GM18867 (cell line): ENCODE data around the gene RPS6KA2.
A peak's percentile ranks its signal among the peaks of the same experiment; 100 is the strongest.
"Not testable (repeated sequence)": the region's sequence is repeated elsewhere in the genome, so short reads cannot be mapped to it uniquely, and the experiment has no call there.

Experiments used
- ATAC-seq: cut with Tn5 transposase; IDR thresholded peaks from one replicate; pipeline ENCODE4 v1.9.1; 2021; ENCODE audit warnings: mild to moderate bottlenecking, moderate library complexity; ENCODE audit not compliant: unreplicated experiment

RPS6KA2 gene

DNA sequence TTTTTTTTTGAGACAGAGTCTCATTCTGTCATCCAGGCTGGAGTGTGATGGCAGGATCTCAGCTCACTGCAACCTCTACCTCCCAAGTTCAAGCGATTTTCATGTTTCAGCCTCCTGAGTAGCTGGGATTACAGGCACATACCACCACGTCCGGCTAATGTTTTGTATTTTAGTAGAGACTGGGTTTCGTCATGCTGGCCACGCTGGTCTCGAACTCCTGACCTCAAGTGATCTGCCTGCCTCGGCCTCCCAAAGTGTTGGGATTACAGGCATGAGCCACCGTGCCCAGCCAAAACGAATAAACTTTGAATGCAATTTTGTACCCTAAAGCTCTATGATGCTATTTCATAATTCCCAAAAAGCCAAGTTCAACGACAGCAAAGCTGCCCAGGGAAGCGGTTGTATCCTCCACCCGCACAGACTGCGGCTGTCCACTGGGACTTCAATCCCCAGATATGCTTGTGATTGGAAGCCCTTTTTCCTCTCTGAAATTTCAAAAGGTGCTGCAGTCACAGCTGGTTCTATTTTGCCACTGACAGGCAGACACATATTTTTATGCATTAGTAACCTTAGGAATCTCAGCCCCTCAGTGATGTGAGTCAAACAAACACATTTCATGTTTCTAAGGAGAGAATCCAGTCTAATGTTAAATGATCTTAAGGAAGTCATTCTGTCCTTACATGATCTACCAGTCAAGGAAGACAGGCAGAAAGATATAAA is 31.8 kb downstream of the RPS6KA2 start:
- no peak for ATAC-seq

- no peak for ATAC-seq
Measured at GRCh38 chr6:166592821-166593220, 34.2 kb downstream of the RPS6KA2 start.

DNA sequence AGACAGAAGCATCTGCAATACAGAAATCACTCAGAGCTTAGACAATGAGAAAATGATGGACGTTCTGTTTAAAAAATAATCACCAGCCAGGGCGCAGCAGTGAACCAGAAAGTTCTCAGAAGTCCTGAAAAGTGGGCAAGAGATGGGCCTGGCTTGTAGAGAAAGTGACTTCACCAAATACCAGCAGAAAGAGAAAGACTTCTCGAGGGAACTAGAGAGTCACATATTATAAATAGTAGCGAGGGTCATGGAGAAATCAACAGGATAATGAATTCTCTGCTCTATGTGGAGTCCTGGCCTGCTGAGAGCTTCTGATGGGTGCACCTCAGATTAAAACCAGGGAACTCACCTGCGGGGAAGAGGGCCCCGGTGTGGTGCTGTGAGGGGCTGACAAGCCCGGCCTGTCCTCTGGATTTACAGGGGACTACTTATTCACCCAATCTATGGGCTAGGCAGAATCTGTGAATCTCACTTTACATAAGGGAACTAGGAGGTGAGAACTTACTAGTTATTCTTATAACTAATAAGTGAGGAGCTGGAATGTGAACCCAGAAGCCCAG is 35.0 kb downstream of the RPS6KA2 start:
- ATAC-seq, result no peak

DNA sequence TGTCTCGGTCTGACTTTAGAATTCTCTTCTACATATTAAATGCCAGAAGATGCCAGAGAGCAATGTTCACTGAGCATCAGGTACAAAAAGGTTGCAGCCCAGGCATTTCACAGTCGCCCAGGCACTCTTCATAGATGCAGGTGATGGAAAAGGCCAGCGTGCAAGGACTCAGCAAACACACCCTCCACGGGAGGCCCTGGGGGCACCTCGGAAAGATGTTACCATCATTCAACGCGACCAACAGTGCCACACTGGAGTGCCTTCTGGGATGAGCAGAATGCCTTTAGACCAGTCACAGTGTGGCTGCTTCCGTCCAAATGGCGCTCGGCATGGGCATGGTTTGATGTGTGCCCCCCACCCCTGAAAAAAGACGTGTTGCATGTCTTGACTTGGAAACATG is 36.0 kb downstream of the RPS6KA2 start:
- no peak for ATAC-seq

DNA sequence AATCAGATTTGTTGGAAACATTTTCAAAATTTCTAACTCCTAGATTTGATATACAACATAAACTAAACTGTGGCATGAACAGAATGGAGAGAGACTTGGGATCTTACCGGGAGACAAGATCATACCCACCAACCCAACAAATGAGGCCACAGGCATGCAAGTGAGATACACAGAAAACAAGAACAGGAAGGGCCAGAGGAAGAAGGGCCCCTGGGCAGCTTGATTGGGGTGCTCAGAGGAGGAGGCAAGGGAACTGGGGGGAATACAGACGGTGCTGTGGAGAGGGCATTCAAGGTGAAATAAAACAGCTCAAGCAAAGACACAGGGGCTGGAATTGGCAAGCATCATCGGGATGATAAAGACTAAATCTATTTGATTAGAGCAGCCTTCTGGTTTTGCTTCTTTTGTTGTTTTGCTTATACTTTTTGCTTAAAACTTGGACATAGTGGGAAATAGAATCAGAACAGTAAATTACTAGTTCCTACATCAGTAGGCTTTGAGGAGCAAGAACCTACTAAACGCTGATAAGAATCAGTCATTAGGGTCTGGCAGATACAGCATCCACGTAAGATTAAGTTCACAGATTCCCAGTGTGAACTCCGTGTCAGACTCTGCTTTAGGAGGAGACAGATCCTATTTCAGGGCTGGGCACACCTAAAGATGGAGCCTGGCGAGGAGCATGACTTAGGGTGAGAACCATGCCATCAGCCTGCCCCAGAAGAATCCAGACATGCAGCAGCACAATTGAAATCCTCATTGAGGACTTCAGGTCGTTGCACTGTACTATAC is 37.1 kb downstream of the RPS6KA2 start:
- no peak for ATAC-seq

DNA sequence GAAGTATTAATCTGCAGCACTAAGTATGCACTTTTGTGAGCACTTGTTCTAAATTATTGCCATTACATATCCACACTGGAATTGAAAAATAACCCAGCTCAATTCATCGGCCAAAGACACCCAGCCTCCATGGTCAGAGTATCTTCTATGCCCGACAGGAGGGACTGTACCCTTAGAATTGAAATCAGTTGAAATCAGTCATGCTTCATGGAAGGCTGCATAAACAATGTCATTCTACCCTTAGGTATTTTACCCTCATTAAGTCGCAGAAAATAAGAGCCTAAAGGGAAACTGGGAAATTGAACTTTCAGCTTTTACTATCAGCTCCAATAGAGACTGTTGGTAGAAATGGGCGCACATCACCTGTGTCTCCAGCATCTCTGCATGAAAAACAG is 37.7 kb downstream of the RPS6KA2 start:
- no peak for ATAC-seq

DNA sequence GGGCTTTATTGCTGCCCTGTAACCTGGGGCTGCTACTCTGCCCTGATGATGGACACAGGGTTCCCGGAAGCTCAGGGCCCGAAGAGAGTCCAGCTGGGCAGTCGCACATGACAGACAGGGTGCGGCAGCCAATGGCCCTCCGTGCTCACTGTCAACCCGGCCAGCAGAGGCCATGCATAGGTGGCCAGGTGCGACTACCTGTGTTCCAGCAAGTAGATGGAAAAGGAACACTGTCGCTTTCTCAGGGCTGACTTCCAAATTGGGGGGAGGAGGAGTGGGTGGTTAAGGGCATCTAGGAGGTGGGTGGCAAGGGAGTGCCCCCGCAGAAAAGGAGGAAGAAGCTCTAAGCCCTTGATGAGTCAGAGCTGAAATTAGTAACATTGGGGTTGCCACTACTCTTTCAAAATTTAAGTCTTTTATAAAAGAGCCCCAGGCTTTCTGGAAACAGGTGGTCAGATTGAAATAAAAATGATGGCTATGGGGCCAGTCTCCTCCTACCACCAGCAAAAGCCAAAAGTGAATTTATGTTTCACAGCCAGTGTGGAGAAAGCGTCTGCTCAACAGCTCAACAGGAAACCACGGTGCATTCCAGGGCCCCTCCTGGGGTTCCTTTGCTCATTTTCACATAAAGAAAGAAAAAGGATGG is 38.2 kb downstream of the RPS6KA2 start:
- ATAC-seq, result no peak

DNA sequence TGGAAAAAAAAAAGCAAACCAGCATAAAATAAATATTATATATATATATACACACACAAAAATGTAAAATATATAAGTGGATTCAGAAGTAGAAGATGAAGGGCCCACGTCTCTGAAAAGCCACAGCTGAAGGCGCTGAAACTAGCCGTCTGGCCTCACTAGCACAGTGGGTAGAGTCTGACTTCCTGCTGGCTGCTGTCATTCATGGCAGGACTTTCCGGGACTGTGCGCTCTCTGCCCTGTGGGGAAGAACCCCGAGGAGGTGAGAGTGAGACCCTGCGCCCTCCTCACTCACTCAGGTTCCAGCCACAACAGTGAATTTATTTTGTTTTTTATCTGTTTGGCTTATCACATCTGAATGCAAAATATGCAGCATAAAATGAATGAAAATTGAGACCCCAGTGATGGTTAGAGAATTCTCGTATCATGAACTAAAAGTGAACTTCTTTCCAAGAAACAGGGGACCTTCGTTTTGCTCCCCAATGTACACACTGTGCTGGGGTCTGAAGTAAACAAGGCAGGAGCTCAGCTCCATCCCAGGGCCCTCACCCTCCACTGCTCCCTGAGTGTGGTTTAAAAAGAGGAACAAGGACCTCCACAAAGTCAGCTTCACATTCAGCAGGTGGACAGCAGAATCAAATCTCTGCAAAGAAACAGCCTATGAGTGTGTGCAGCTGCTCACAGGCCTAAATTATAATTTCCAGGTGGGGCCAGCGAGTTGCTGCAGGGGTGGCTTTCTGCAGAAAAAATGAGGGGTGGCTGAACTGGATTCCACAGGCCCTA is 39.2 kb downstream of the RPS6KA2 start:
- ATAC-seq, result peak; percentile 73

DNA sequence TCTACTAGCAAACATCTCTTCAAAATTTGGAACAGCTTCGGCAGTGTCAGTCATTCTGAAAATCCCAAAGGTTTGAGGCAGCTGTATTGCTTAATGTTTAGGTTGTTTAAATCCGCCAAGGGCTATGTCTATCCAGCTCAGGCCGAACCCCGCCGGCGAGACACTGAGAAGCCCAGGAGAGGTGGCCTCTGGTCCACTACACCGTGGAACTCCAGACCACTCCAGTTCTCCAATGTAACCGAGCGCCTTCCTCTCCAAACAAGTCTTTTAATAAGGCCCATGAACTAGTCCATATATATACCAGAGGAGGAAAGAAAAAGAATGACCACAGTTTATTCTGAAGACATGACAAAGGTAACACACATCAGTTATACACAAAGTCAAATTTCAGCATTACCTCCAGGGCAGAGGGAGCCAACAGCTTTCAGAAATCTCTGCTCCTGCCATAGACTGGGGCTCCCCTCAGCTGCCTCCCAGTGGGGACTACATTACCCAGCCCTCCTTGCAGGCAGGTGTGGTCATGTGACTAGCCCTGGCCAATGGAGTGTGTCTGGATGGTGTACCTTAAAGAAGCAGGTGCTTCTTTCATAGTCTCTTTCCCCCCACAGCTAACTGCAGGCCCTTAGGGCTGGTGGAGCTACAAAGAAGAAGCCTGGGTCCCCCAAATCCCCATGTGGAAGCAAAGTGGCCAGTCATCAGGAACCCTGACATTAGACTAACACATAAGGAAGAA is 40.5 kb downstream of the RPS6KA2 start, which contains the start of gene RAMACL:
Gene RAMACL, minus strand, starts transcription at position 255 of the 733 bp plus-strand sequence. Its CDS starts 201 bp downstream, at position 54.
- ATAC-seq, result peak; percentile 81

- no peak for ATAC-seq
Measured at GRCh38 chr6:166584853-166585429, 42.1 kb downstream of the RPS6KA2 start.

- no peak for ATAC-seq
Measured at GRCh38 chr6:166584155-166584554, 42.9 kb downstream of the RPS6KA2 start.

GRCh38 chr6:166583230-166583965 is 43.7 kb downstream of the RPS6KA2 start:
- no peak for ATAC-seq

DNA sequence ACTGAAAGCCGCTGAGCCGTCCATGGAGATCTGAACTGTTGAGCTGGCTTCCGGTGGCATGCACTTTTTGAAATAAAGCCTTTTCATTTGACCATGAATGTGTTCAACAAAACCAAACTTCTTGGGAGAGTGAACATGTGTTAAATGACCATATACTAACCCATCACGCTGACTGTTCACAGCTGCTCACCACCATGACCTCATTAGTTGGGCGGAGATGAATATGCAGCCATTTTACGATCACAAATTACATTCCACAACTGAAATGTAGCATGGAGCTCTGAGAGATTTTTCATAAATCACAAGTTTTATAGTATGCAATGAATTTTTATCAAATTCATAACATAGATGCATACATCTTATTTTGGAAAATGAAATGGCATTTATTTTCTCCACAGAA is 44.8 kb downstream of the RPS6KA2 start:
- ATAC-seq, result no peak

- ATAC-seq, result not testable (repeated sequence)
Measured at GRCh38 chr6:166581801-166582200, 45.2 kb downstream of the RPS6KA2 start.

GRCh38 chr6:166581091-166581511 is 46.0 kb downstream of the RPS6KA2 start:
- no peak for ATAC-seq

DNA sequence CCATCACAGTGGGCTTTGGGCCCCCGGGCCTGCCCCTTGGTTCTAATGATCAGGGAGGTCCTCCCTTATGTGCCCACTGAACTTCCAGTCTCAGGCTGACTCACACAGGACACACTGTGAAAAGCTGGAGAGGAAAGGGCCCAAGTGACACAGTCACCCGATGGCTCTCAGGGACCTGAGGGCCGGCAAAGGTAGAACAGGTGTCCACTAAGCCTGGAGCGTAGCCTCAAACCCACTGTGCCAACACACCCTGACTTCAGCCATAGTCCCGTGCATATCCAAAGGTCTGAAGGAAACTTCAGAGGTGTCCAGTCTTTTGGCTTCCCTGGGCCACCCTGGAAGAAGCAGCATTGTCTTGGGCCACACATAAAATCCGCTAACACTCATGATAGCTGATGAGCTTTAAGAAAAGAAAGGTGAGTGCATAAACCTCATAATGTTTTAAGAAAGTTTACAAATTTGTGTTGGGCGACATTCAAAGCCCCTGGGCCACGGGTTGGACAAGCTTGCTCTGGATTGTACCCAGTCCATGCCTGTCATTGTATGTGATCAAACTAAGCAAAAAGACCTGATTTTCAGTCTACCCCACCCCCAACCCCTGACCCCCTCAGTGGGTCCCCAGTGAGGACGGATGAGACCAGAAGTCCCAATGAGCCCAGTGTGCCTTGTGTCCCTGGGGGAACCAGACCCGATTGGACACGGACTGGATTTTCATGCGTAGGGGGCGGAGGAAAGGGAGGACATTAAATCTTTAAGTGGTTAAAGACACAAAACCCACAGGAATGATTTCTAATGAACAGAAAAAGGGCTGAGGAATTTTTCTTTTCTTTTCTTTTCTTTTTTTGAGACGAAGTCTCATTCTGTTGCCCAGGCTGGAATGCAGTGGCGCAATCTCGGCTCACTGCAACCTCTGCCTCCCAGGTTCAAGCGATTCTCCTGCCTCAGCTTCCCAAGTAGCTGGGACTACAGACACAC is 46.7 kb downstream of the RPS6KA2 start:
- no peak for ATAC-seq

GRCh38 chr6:166579237-166579850 is 47.7 kb downstream of the RPS6KA2 start:
- no peak for ATAC-seq
